Uterus (tissue), 4 donors: ENCODE data around the gene CELA2A. TPM values are rescaled to one million over a fixed set of nuclear protein-coding genes. Genes with fewer than 3 reads are reported as not detected.
"Not testable (repeated sequence)": the region's sequence is repeated elsewhere in the genome, so short reads cannot be mapped to it uniquely, and the experiment has no call there.

Experiments
- DNase-seq, 2 donors: peaks; one replicate each; pipeline ENCODE4 v3.0.0-alpha.2; 2019 to 2020
- H3K27ac ChIP-seq, 2 donors: fragments of 200-600 bp; sonication (generic); 1 replicate in 1 of 2; 2 replicates in 1 of 2; pipeline ENCODE4 v1.5.1; 2016 to 2018
- H3K27me3 ChIP-seq, 2 donors: fragments of 200-600 bp; sonication (generic); one replicate each; pipeline ENCODE4 v1.5.1; 2018 to 2019; ENCODE audit warnings: control low read depth in 1 of 2
- H3K36me3 ChIP-seq, 2 donors: fragments of 200-600 bp; sonication (generic); one replicate each; pipeline ENCODE4 v1.5.1; 2019; ENCODE audit warnings: control low read depth in 1 of 2
- H3K4me1 ChIP-seq, 2 donors: fragments of 200-600 bp; sonication (generic); one replicate each; pipeline ENCODE4 v1.5.1; 2018 to 2019; ENCODE audit warnings: control low read depth in 1 of 2
- H3K4me3 ChIP-seq, 2 donors: fragments of 200-600 bp; sonication (generic); 1 replicate in 1 of 2; 2 replicates in 1 of 2; pipeline ENCODE4 v1.5.1; 2018 to 2019; ENCODE audit warnings: mild to moderate bottlenecking in 1 of 2
- H3K9me3 ChIP-seq, 2 donors: fragments of 200-600 bp; sonication (generic); one replicate each; pipeline ENCODE4 v1.5.1; 2019; ENCODE audit warnings: control low read depth in 1 of 2
- CTCF ChIP-seq, 4 experiments: fragments of 200-600 bp in 2 of 4; fragments of 450-650 bp in 2 of 4; sonication (generic) in 2 of 4; IDR thresholded peaks; one replicate each; pipeline ENCODE4 v1.5.1; 2016 to 2019; ENCODE audit warnings: antibody characterized with exemption in 4 of 4, mild to moderate bottlenecking in 2 of 4, moderate library complexity in 1 of 4
- POLR2A ChIP-seq, 2 donors: fragments of 450-650 bp; IDR thresholded peaks; one replicate each; pipeline ENCODE4 v1.6.1; 2016; ENCODE audit warnings: antibody characterized with exemption in 2 of 2, mild to moderate bottlenecking in 1 of 2, moderate library complexity in 1 of 2
- intact Hi-C: fragments of 100-400 bp; cut with DNase I; formaldehyde crosslinking; loops from one replicate; pipeline ENCODE4 v1.15.1; 2023; ENCODE audit warnings: low total_unique reads
- total RNA-seq, 4 donors: library from RNA; depleted of rRNA in 3 of 4; stranded (reverse); fragments of >200 nt in 3 of 4; gene quantifications; one replicate each; pipeline versions ENCODE4 v1.1.0 to v1.2.4, GENCODE V29; 2014 to 2023
- donor health status: DM: yes; HTN: yes; CAD: no.

CELA2A gene
- total RNA-seq, 4 donors from 2014 or later: not detected

GRCh38 chr1:15468145-15468544, 11.6 kb downstream of the CELA2A start:
- H3K4me3 ChIP-seq: no peak overlapping the region
- no peak for DNase-seq
- no peak overlapping the region for H3K27ac ChIP-seq
- H3K27me3 ChIP-seq: no peaks in the 10 kb centered on the region
- TF ChIP-seq POLR2A (IDR thresholded peaks at IDR 0.05): no peak
- TF ChIP-seq CTCF (IDR thresholded peaks at IDR 0.05): no peak
- intact Hi-C loops: no loop called here
- H3K36me3 ChIP-seq: no peaks in the 10 kb centered on the region
- no peaks in the 10 kb centered on the region for H3K4me1 ChIP-seq
- no peaks in the 10 kb centered on the region for H3K9me3 ChIP-seq

- Histone ChIP-seq H3K27ac (no peak overlapping the region), H3K27me3 (no peaks in the 10 kb centered on the region), H3K9me3 (no peaks in the 10 kb centered on the region), H3K4me1 (no peaks in the 10 kb centered on the region), H3K4me3 (no peak overlapping the region), H3K36me3 (no peaks in the 10 kb centered on the region)
- no peak for DNase-seq
- intact Hi-C loops: no loop called here
- TF ChIP-seq POLR2A (IDR thresholded peaks at IDR 0.05) (no peak), CTCF (IDR thresholded peaks at IDR 0.05) (no peak)
These were observed 12.8 kb downstream of the CELA2A start for GRCh38 chr1:15469361-15469760.

GRCh38 chr1:15469821-15470448, 13.4 kb downstream of the CELA2A start:
- H3K4me1 ChIP-seq, H3K36me3 ChIP-seq, intact Hi-C loops, H3K4me3 ChIP-seq, H3K9me3 ChIP-seq, H3K27ac ChIP-seq, H3K27me3 ChIP-seq, DNase-seq: not testable (repeated sequence)

- H3K27me3 ChIP-seq, intact Hi-C loops, H3K27ac ChIP-seq, DNase-seq, H3K9me3 ChIP-seq, H3K36me3 ChIP-seq, H3K4me3 ChIP-seq, H3K4me1 ChIP-seq: not testable (repeated sequence)
These were observed 14.5 kb downstream of the CELA2A start for GRCh38 chr1:15471067-15471466.

GRCh38 chr1:15471723-15472122, 15.2 kb downstream of the CELA2A start:
- intact Hi-C loops, H3K27ac ChIP-seq, H3K27me3 ChIP-seq, H3K4me3 ChIP-seq, DNase-seq, H3K36me3 ChIP-seq, H3K9me3 ChIP-seq, H3K4me1 ChIP-seq: not testable (repeated sequence)

GRCh38 chr1:15472587-15472986, 16.1 kb downstream of the CELA2A start:
- H3K27me3 ChIP-seq: no peaks in the 10 kb centered on the region
- no peak for TF ChIP-seq POLR2A (IDR thresholded peaks at IDR 0.05)
- TF ChIP-seq CTCF (IDR thresholded peaks at IDR 0.05): no peak
- H3K27ac ChIP-seq: no peak overlapping the region
- H3K9me3 ChIP-seq: no peaks in the 10 kb centered on the region
- no peak overlapping the region for H3K4me3 ChIP-seq
- intact Hi-C loops: no loop called here
- no peaks in the 10 kb centered on the region for H3K4me1 ChIP-seq
- no peak for DNase-seq
- H3K36me3 ChIP-seq: no peaks in the 10 kb centered on the region

GRCh38 chr1:15475752-15476314, 19.3 kb downstream of the CELA2A start, which contains the start of gene CELA2B:
Gene CELA2B, plus strand, starts transcription at chr1:15476104. Its CDS starts 22 bp downstream, at chr1:15476126.
- Histone ChIP-seq H3K27me3 (no peaks in the 10 kb centered on the region), H3K9me3 (no peaks in the 10 kb centered on the region), H3K4me1 (no peaks in the 10 kb centered on the region), H3K27ac (no peak within 1 kb of the TSS), H3K36me3 (no peaks in the 10 kb centered on the region), H3K4me3 (no peak within 1 kb of the TSS)
- no peak for DNase-seq
- no peak for TF ChIP-seq CTCF (IDR thresholded peaks at IDR 0.05)
- no peak for TF ChIP-seq POLR2A (IDR thresholded peaks at IDR 0.05)
- intact Hi-C loops: no loop called here
